Keratinocyte (primary cell): ENCODE results near the gene OTOGL. TPM values are rescaled to one million over a fixed set of nuclear protein-coding genes. Genes with fewer than 3 reads are reported as not detected.

Experiments used
- DNase-seq: peaks from one replicate; pipeline ENCODE4 v3.0.0-alpha.2; 2011; ENCODE audit warnings: low read depth, missing footprints, low spot score
- FAIRE-seq: peaks from 2 replicates; lab custom pipeline; 2011; peaks lifted over from hg19 to GRCh38; lab: Jason Lieb, UNC
- H2AFZ ChIP-seq: 2 replicates; pipeline ENCODE4 v1.6.0; 2012; ENCODE audit warnings: low read length, control low read depth, inconsistent platforms; ENCODE audit not compliant: control insufficient read depth
- H3K27ac ChIP-seq: 2 replicates; pipeline ENCODE4 v1.5.1; 2011; ENCODE audit warnings: low read length; ENCODE audit not compliant: control insufficient read depth, insufficient read depth
- H3K27me3 ChIP-seq: 3 replicates; pipeline ENCODE4 v1.6.0; 2011; ENCODE audit warnings: low read length; ENCODE audit not compliant: control insufficient read depth, insufficient read depth; ENCODE audit errors: extremely low read depth
- H3K36me3 ChIP-seq, 2 experiments: 2 replicates in 1 of 2; 3 replicates in 1 of 2; pipeline ENCODE4 v1.5.1; 2011; ENCODE audit warnings: low read length in 2 of 2, mild to moderate bottlenecking in 1 of 2; ENCODE audit not compliant: control insufficient read depth in 2 of 2, insufficient read depth in 2 of 2; ENCODE audit errors: extremely low read depth in 1 of 2
- H3K4me1 ChIP-seq: 3 replicates; pipeline ENCODE4 v1.5.1; 2011; ENCODE audit warnings: low read length; ENCODE audit not compliant: control insufficient read depth, insufficient read depth; ENCODE audit errors: extremely low read depth
- H3K4me2 ChIP-seq: 3 replicates; pipeline ENCODE4 v1.6.0; 2011; ENCODE audit warnings: low read depth, low read length; ENCODE audit not compliant: control insufficient read depth, insufficient read depth; ENCODE audit errors: extremely low read depth
- H3K4me3 ChIP-seq, 3 experiments: fragments of 200-600 bp in 1 of 3; sonication (generic) in 1 of 3; 2 replicates in 2 of 3; 3 replicates in 1 of 3; pipeline ENCODE4 v1.5.1; 2011 to 2016; ENCODE audit warnings: low read length in 3 of 3, mild to moderate bottlenecking in 3 of 3, control low read depth in 2 of 3, inconsistent platforms in 1 of 3, low read depth in 1 of 3, mixed read lengths in 1 of 3, mixed run types in 1 of 3, moderate library complexity in 1 of 3; ENCODE audit not compliant: control insufficient read depth in 2 of 3, insufficient read depth in 2 of 3; ENCODE audit errors: extremely low read depth in 1 of 3
- H3K79me2 ChIP-seq: 2 replicates; pipeline ENCODE4 v1.6.0; 2012; ENCODE audit warnings: low read length; ENCODE audit not compliant: control insufficient read depth, insufficient read depth
- H3K9ac ChIP-seq: 3 replicates; pipeline ENCODE4 v1.6.0; 2011; ENCODE audit warnings: low read length; ENCODE audit not compliant: control insufficient read depth, insufficient read depth; ENCODE audit errors: extremely low read depth
- H3K9me1 ChIP-seq: 3 replicates; pipeline ENCODE4 v1.6.0; 2011; ENCODE audit warnings: low read length; ENCODE audit not compliant: control insufficient read depth, insufficient read depth; ENCODE audit errors: extremely low read depth
- H3K9me3 ChIP-seq: 2 replicates; pipeline ENCODE4 v1.5.1; 2012; ENCODE audit warnings: low read depth, low read length; ENCODE audit not compliant: control insufficient read depth
- H4K20me1 ChIP-seq: 3 replicates; pipeline ENCODE4 v1.6.0; 2011; ENCODE audit warnings: low read length; ENCODE audit not compliant: control insufficient read depth, insufficient read depth; ENCODE audit errors: extremely low read depth
- EZH2 ChIP-seq: IDR thresholded peaks from one replicate; pipeline ENCODE4 v1.6.1; 2012; ENCODE audit warnings: inconsistent platforms, mild to moderate bottlenecking, low read length, moderate library complexity
- dilution Hi-C: fragments of 300-500 bp; cut with MboI; formaldehyde crosslinking; loops from one replicate; pipeline ENCODE4 v1.7.0; 2020; ENCODE audit warnings: low sequenced_read_pairs; ENCODE audit not compliant: extremely low pct_ligation_motif_present
- polyA plus RNA-seq, 5 experiments: library from polyadenylated mRNA; depleted of rRNA in 3 of 5; stranded (reverse) in 3 of 5; stranded (forward) in 1 of 5; unstranded in 1 of 5; fragments of >200 nt; gene quantifications; 1 replicate in 1 of 5; 2 replicates in 3 of 5; 3 replicates in 1 of 5; pipeline versions ENCODE4 v1.2.1 to v1.2.3, GENCODE V29; 2011 to 2012; ENCODE audit warnings: missing spikeins in 2 of 5, low read depth in 1 of 5, low replicate concordance in 1 of 5
- TF ChIP-seq, protein P1 (sequence below), 3 experiments: IDR thresholded peaks in 1 of 3; conservative IDR thresholded peaks in 1 of 3; optimal IDR thresholded peaks in 1 of 3; 2 replicates in 2 of 3; 3 replicates in 1 of 3; pipeline versions ENCODE3 to v1.5.1; 2011; ENCODE audit warnings: low read length in 3 of 3, mild to moderate bottlenecking in 3 of 3, moderate library complexity in 2 of 3, control low read depth in 1 of 3, inconsistent platforms in 1 of 3; ENCODE audit not compliant: insufficient read depth in 2 of 3; ENCODE audit errors: extremely low read depth in 1 of 3

OTOGL gene
- polyA plus RNA-seq, 1 donor (not counting 4 experiments of a cell fraction or from before 2014, with no cell fraction given), result 0.08 TPM

DNA sequence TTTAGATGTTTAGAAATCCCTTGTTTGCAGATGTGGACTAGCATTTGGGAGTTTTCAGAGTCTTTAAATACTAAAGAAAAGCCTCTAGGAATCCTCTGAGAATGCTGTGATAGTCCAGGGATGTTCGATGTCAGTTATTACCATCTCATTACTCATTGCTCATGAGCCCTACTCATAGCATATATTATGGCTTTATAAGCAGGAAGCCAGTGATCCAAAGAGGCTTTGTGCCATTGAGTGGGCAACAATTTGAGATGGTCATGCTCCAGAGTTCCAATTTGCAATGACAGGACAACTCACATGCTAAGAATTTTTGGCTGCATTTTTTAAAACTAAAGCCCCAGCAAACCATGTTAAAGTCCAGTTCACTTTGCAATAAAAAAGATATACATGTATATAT, 163.0 kb downstream of the OTOGL start:
- no peak overlapping the region for H3K4me2 ChIP-seq
- dilution Hi-C loops, result no loop called here

DNA sequence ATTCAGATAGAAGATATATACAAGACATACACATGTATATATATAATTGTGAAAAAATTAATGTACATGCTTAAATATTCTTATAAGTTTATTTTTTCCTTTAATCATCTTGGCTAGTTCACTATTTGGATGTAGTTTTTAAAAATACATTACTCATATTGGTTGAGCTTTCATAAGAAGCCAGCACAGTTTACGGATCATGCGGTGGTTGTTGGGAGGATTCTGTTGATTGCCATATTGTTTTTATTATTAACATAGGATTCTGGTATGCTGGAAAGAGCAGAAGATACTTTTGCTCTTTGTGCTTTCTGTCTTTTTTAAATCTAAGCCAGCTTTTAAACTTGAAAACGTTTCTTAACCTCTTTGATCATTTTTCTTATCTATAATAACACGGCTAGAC, 163.4 kb downstream of the OTOGL start:
- DNase-seq (no peak), FAIRE-seq (no peak)
- H3K79me2 ChIP-seq, result no peaks in the 10 kb centered on the region
- H3K36me3 ChIP-seq, result no peaks in the 10 kb centered on the region
- TF ChIP-seq, protein P1, sequence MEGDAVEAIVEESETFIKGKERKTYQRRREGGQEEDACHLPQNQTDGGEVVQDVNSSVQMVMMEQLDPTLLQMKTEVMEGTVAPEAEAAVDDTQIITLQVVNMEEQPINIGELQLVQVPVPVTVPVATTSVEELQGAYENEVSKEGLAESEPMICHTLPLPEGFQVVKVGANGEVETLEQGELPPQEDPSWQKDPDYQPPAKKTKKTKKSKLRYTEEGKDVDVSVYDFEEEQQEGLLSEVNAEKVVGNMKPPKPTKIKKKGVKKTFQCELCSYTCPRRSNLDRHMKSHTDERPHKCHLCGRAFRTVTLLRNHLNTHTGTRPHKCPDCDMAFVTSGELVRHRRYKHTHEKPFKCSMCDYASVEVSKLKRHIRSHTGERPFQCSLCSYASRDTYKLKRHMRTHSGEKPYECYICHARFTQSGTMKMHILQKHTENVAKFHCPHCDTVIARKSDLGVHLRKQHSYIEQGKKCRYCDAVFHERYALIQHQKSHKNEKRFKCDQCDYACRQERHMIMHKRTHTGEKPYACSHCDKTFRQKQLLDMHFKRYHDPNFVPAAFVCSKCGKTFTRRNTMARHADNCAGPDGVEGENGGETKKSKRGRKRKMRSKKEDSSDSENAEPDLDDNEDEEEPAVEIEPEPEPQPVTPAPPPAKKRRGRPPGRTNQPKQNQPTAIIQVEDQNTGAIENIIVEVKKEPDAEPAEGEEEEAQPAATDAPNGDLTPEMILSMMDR (optimal IDR thresholded peaks at IDR 0.05 in 1 of 3, IDR thresholded peaks at IDR 0.05 in 1 of 3, conservative IDR thresholded peaks at IDR 0.05 in 1 of 3; ENCODE audit: extremely low read depth in 1 of 3, insufficient read depth in 2 of 3, low read length in 3 of 3), result no peak
- TF ChIP-seq EZH2, result no peak
- H3K27ac ChIP-seq, result no peak overlapping the region
- H3K9ac ChIP-seq, result no peak overlapping the region
- H3K4me3 ChIP-seq, result no peak overlapping the region
- no peaks in the 10 kb centered on the region for H3K9me3 ChIP-seq
- H3K4me1 ChIP-seq, result no peaks in the 10 kb centered on the region
- no peaks in the 10 kb centered on the region for H4K20me1 ChIP-seq
- dilution Hi-C loops, result no loop called here
- no peaks in the 10 kb centered on the region for H3K27me3 ChIP-seq
- no peaks in the 10 kb centered on the region for H3K9me1 ChIP-seq
- H3K4me2 ChIP-seq, result no peak overlapping the region
- no peak overlapping the region for H2AFZ ChIP-seq

More for the DNA sequence above, 163.0 kb downstream of the OTOGL start:
- DNase-seq, result no peak
- no peaks in the 10 kb centered on the region for H3K36me3 ChIP-seq
- H3K79me2 ChIP-seq, result no peaks in the 10 kb centered on the region
- no peaks in the 10 kb centered on the region for H3K9me3 ChIP-seq
- no peak overlapping the region for H2AFZ ChIP-seq
- no peak overlapping the region for H3K4me3 ChIP-seq
- no peak for FAIRE-seq
- H3K27ac ChIP-seq, result no peak overlapping the region
- H3K4me1 ChIP-seq, result no peaks in the 10 kb centered on the region
- H3K9ac ChIP-seq, result no peak overlapping the region
- H3K27me3 ChIP-seq, result no peaks in the 10 kb centered on the region
- no peaks in the 10 kb centered on the region for H4K20me1 ChIP-seq
- TF ChIP-seq, protein P1 (optimal IDR thresholded peaks at IDR 0.05 in 1 of 3, IDR thresholded peaks at IDR 0.05 in 1 of 3, conservative IDR thresholded peaks at IDR 0.05 in 1 of 3; ENCODE audit: extremely low read depth in 1 of 3, insufficient read depth in 2 of 3, low read length in 3 of 3), result no peak
- no peak for TF ChIP-seq EZH2
- no peaks in the 10 kb centered on the region for H3K9me1 ChIP-seq
